Stimulated activated CD4-positive, alpha-beta T cell treated with anti-CD3 and anti-CD28 coated beads, Interleukin-2, amount 100 ng/mL, for 24 hours (primary cell): ENCODE measurements around the gene ARHGEF4.
"Not testable (repeated sequence)": the region's sequence is repeated elsewhere in the genome, so short reads cannot be mapped to it uniquely, and the experiment has no call there.

Experiments
- DNase-seq, 2 donors: peaks; one replicate each; pipeline ENCODE4 v3.0.0-alpha.2; 2020

ARHGEF4 gene

DNA sequence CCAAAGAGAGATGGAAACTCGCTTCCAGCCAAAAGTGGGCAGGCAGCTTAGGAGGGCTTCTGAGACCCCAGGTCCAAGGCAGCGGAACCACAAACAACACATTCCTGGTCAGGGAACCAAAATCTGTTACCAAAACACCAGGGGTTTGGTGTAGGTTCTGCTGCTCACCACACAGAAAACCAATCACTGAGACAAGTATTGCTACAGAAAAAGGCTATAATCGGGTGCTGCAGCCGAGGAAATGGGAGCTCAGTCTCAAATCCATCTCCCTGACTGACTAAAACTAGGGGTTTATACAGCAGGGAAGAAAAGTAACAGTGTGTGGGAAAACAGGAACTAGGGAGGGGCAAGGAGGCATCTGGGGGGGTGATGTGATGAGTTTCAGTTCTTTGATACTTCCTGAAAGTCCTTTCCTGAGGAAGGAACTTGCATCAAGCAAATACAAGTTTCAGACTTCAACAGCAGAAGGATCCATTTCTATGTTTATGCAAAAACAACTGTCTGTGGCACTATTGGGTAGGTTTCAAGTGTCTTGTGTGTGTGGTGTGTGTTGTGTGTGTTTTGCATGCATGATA is 148.6 kb downstream of the ARHGEF4 start:
- DNase-seq, result no peak

DNA sequence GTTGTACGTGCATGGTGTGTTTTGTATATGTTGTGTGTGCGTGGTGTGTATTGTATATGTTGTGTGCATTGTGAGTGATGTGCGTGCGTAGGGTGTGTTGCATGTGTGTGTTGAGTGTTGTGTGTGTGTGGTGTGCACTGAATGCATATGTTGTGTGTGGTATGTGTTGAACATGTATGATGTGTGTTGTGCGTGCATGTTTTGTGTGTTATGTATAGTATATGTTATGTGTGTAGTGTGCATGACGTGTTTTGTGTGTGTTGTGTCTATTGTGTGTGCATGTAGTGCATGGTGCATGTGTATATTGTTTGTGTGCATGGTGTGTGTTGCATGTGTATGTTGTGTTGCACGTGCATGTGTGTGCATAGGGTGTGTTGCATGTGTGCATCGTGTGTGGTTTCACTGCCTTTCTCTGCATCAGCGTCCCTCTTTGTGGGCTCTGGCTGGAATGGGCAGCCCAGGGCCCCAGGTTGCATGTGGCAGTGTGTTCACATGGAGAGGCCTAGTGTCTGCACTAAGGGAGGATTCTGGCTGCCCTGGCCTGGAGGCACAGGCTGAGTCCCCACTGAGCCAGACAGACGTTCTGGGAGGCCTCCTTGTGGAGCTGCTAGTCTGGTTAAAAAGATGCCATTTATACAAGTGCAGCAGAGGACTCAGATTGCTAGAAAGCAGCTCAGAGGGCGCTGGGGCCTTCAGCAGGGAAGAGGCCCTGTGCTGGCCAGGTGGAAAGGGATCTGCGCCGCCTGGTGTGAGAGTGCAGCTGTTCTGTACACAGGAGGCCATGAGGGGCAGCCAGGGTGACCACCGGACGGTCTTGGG is 149.3 kb downstream of the ARHGEF4 start:
- no peak for DNase-seq

- DNase-seq, result no peak
Observed at GRCh38 chr2:130986890-130987493, 150.3 kb downstream of the ARHGEF4 start.

DNA sequence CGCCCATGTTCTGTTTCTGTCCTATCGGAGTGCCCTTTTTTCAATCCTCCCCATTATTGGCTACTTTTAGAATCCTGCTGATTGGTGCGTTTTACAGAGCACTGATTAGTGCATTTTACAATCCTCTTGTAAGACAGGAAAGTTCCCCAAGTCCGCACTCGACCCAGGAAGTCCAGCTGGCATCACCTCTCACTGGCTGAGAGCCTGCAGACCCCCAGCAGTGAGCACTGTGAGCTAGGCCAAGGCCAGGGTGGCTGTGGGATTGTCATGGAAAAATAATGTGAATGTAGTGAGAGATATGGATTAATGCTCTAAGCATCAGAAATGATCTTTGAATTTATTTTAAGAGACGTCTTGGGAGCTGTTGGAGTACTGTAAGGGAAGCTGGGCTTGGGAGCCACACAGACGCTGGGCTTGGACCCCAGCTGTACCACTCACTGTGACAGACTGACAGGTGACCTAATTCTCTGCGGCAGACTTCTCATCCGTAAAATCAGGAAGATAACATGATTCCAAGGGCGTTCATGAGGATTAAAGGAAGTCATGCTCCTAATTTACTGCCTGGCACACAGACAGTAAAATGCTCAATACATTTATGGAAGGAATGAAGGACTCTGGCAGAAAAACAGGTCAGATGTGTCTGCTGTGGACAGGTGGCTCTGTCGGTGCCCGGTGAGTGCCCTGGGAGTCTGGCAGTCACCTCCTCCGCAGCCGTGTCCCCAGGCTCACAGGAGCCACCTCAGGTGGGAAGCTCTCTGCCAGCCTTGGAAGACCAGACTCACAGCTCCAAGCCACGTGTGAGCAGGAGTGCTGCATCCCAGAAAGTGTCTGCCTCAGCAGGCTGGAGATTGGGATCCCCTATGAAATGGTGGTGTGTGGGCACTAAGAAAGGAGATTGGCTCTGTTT is 151.1 kb downstream of the ARHGEF4 start:
- DNase-seq, result no peak

- DNase-seq, result not testable (repeated sequence)
Observed at GRCh38 chr2:130991446-130991845, 154.7 kb downstream of the ARHGEF4 start.

GRCh38 chr2:130992003-130992402 is 155.3 kb downstream of the ARHGEF4 start:
- DNase-seq, result not testable (repeated sequence)

DNA sequence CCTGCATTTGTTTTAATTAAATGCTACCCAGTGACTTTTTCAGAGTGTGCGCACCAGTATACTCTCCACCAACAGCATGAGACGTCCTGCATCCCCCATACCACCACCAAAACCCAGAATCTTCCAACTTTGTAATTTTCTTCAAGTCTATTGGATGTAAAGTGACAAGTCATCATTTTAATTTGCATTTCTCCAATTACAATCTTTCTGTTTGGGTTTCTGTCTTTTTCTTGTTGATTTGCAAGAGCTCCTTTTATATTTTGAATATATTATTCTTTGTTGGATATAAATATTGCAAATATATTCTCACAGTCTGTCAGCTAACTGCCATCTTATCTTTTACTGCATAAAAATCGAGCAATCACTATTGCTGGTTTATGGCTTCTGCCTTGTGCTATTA is 160.0 kb downstream of the ARHGEF4 start:
- no peak for DNase-seq

- DNase-seq, result no peak
Observed at GRCh38 chr2:130997198-130997597, 160.5 kb downstream of the ARHGEF4 start.

DNA sequence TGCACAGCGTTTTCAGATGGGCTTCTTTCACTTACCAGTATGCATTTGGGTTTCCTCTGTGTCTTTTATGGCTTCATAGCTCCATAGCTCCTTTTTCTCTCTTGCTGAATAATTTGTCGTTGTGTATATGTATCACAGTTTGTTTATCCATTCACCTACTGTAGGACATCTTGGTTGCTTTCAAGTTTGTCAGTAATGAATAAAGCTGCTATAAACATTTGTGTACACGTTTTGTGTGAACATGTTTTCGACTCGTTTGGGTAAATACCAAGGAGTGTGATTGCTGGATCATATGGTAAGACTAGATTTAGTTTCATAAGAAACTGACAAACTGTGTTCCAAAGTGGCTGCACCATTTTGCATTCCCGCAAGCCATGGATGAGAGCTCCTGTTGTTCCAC is 161.8 kb downstream of the ARHGEF4 start:
- DNase-seq, result no peak

DNA sequence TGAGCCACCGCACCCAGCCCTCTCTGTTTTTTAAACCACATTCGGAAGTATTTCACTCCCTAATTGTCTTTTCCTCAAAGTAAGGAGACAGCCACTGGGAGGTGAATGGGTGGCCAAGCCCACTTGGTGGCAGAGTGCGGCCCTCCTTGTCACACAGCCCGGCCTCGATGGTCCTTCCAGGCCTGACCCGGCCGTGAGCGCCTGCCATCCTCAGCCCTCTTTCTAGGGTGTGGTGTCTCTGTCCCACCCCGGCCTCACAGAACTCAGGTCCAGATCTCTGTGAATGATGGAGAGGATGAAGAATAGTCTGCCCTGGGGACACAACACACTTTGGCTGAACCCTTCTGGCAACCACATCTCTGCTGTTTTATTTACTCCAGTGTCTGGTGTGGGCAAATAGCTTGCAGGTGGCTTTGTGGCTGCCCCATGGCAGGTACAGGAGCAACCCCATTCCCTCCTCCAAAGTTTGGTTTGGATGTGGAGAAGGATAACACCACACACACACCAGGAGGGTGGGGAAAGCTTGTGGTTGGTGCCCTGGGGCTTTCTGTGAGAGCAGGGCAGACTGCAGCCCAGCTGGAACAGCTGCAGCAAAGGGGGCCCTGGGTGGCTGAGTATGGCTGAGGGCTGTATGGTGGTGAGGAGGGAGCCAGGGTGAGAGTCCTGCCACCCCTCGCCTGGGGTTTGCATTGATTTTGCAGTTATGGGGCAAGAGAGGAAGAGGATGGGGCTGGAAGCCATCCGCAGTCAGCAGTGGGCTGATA is 167.9 kb downstream of the ARHGEF4 start:
- DNase-seq, result no peak

DNA sequence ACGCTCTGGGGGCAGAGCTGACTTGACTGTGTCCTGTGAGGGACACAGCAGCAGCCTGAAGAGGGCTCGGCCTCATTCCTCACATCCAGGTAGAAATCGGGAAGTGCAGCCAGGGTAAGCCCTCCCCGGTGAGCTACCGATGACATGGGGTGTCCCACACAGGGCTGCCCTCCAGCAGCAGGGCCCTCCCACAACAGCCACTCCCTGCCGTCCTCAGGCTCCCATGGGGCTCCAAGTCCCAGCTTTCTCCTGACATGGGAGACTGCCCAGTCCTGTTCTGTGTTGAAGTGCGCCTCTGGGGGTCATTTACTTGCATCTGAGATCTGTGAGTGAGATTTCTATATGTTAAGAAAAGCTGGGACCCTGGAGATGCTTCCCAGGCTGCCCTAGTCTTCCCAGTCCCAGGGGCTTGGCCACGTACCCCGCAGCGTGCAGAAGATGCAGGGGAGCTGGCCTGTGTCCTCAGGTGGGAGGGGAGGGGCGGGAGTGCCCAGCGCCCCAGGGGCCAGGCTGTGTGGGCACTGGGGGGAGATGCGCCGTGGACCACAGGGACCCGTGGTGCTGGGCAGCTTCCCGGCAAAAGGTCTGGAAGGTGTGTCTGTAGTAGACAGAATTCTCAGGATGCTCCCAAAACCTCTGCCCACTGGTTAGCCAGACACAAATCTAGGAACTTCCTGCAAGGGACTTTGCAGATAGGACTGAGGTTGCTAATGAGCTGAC is 168.7 kb downstream of the ARHGEF4 start:
- DNase-seq, result no peak

DNA sequence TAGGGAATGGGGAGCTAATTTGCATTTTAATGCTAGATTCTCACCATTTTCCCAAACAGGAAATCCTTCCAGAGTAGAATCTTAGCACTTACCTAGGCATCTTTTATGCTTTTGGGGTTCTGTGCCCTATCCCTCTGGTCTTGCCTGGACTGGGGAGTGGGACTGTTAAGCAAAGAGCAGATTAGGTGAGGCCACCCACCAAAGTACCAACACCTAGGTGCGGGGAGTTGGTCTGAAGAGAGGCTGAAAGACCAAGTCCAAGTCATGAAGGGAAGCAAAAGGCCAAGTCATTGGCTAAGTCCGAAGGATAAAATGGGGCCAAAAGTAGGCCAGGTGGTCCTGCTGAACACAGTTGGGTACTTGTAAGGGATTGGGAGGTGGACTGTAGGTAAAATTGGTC is 169.8 kb downstream of the ARHGEF4 start:
- DNase-seq, result no peak

DNA sequence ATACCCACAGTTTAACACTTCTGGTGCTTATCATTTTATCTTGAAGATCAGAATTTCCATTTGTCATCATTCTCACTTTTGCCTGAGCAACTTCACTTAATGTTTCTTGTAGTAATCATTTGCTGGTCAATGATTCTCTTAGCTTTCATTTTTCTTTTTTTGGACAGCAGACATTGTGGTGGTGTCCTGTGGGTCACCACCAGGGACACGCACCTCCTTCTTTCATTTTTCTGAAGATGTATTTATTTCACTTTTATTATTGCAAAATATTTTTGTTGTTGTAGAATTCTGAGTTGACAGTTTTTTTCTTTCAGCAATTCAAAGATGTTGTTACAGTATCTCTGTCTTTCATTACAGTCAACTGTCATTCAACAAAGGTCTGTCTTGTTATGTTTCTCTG is 172.3 kb downstream of the ARHGEF4 start:
- DNase-seq, result no peak

GRCh38 chr2:131009713-131010475 is 173.2 kb downstream of the ARHGEF4 start:
- DNase-seq, result no peak

DNA sequence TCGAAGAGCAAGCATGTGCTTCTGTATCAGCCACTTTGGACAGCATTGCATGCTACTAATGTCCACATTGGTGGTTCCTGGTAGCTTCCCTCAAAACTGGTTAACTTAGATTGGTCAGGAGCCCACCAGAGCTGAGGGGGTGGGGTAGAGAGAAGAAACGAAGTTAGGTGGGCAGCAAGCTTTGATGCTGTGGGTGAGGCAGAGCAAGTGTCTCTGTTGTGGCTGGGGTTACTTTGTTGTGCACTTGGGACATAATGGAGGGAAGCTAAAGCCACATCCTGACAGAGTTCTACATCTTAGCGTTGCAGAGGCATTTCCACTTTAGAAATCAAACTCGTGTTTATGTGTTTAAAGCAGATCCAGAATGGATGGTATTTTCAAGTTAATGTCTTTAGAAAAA is 173.9 kb downstream of the ARHGEF4 start:
- no peak for DNase-seq

DNA sequence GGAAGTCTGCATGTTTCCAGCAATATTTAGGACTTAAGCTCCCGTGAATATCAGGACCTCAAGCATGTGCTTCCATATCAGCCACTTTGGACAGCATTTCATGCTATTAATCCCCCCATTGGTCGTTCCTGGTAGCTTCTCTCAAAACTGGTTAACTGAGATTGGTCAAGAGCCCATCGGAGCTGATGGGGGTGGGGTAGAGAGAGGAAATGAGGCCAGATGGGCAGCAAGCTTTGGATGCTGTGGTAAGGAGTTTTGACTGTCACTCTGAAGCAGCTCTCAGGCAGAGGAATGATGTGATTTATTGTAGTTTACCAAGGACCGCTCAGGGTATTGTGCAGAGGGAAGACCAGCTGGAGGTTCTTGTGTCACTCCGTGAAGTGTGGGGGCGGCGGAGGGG is 174.8 kb downstream of the ARHGEF4 start:
- no peak for DNase-seq

GRCh38 chr2:131014141-131014540 is 177.4 kb downstream of the ARHGEF4 start:
- DNase-seq, result no peak

- DNase-seq, result no peak
Observed at GRCh38 chr2:131015764-131016163, 179.1 kb downstream of the ARHGEF4 start.

DNA sequence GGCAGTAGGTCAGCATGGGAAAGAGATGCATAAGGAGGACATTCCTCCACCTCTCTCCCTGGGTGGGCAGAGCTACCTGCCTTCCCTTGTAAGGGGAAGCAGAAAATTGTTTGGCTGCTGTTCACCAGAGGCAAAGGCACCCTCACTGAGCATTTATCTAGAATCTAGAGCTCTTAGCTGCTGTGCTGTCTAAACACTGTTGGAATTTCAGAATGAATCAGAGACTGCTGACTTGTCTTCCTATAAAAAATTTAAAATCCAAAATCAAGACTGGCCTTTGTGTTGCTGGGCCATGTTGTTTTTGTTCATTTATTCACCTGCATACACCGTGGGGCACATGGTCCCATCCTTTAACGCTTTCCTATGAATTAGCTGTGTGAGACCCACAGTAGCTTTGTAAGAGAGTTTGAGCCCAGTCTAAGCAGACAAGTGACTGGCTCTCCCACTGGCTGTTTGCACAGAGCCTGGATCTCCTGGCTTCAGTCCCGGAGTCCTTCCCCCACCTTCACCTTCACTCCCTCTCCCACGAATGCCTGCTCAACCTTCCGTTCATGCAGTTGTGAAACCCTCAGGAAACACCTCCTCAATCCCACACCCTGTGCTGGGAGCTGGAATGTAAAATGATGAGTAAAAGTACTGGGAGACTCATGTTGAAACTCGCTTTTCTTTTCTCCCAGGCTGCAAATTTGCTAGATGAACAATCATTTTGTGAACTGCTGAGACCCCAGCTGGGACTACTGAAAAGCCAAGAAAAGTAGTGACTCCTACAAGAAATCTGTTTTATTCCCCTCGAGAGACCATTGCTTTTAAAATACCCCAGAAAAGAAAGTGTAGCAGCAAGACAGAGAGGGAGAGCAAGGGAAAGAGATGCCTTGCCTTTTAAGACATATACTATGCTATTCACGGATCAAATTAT is 180.4 kb downstream of the ARHGEF4 start:
- no peak for DNase-seq

- DNase-seq, result no peak
Observed at GRCh38 chr2:131022731-131023130, 186.0 kb downstream of the ARHGEF4 start.
